ENCODE results near the gene SBNO1.
"Not testable (repeated sequence)": the region's sequence is repeated elsewhere in the genome, so short reads cannot be mapped to it uniquely, and the experiment has no call there.

The SBNO1 gene

DNA sequence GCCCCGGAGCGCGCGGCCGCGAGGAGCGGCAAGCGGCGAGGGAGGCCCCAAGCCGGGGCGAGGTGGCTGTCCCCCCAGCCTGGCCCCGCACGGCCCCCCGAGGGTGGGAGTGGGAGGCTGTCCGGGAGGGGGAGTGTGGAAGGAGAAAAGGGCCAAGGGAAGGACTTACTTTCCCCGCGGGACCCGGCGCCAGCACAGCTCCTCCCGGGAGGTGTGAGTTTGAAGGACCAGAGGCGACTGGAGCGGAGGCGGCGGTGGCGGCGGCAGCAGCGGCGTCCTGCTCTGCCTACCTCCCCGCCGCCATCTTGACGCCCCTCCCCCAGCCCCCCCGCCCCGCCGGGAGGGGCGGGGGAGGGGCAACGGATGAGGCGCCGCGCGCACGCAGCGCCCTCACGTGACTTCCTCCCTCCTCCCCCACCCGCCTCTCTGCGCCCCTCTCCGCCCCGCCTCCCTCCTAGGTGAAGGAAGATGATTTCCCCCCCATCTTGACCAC is at the start of gene SBNO1:
TSS of gene SBNO1 (minus strand) at position 316 of the 493 bp plus-strand sequence. CDS start 14,406 bp downstream, outside the sequence.
- DNase-seq, result peak; percentile 90

DNA sequence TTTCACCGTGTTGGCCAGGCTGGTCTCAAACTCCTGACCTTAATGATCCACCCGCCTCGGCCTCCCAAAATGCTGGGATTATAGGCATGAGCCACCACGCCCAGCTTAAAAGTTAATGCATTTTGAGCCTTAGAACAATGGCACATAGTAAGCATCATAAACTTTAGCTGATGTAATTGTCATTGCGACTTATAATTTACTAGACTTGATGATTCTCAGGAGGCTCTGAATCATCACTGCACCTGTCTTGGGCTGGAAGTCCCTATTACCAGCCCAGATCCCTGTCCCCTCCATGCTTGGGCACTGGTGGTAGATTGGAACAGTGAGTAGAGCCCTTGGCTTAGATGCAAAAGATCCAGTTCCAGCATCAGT is 45.4 kb upstream of the SBNO1 start:
- no peak for DNase-seq

DNA sequence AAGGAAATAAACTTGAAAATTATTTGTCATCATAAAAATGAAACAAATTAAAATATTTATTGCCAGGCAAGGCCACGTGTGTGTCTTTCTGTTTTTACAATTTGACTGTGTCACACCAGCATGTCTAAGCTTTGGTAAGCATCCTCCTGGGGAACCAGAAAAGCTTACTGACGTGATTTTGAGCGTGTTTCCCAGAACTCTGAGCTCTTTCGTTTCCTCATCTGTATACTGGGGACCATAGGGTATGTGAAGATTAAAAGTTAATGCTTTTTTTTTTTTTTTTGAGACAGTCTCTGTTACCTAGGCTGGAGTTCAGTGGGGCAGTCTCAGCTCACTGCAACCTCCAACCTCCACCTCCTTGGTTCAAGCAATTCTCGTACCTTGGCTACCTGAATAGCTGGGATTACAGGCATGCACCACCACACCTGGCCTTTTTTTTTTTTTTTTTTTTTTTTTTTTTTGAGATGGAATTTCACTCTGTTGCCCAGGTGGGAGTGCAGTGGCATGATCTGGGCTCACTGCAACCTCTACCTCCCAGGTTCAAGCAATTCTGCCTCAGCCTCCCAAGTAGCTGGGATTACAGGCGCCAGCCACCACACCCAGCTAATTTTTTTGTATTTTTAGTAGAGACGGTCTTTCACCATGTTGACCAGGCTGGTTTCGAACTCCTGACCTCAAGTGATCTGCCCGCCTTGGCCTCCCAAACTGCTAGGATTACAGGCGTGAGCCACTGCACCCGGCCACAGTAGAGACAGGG is 44.8 kb upstream of the SBNO1 start:
- not testable (repeated sequence) for DNase-seq

DNA sequence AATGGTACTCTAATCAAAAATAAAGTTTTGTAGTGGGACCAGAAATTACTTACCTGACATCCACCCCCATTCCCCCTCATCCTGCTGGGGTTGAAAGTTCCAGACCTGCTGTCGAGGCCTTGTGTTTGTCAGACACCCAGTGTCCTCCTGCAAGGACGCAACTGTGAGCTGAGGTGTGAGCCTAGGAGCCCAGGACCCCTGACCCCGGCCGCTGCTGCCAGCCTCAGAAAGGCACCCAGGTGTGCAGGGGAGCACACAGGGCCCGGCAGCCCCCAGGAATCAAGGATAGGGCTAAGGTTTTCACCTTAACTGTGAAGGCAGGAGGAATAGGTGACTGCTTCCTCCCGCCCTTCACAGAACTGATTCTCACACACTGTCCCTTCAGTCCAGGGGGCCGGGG is 44.0 kb upstream of the SBNO1 start:
- not testable (repeated sequence) for DNase-seq

GRCh38 chr12:123407934-123408333 is 43.3 kb upstream of the SBNO1 start:
- not testable (repeated sequence) for DNase-seq

DNA sequence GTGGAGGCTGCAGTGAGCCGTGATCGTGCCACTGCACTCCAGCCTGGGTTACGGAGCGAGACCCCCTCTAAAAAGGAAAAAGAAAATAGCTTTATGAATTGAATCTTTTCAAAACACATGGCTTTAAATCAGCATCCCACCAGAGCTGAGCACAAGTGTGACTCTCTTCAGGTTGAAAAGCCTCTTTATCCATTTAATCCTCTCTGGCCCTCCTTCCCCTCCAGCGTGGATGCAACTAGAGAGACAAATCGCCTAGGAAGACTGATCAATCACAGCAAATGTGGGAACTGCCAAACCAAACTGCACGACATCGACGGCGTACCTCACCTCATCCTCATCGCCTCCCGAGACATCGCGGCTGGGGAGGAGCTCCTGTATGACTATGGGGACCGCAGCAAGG is 42.6 kb upstream of the SBNO1 start:
- not testable (repeated sequence) for DNase-seq

- DNase-seq, result no peak
These were observed 39.9 kb upstream of the SBNO1 start for GRCh38 chr12:123404581-123404980.

DNA sequence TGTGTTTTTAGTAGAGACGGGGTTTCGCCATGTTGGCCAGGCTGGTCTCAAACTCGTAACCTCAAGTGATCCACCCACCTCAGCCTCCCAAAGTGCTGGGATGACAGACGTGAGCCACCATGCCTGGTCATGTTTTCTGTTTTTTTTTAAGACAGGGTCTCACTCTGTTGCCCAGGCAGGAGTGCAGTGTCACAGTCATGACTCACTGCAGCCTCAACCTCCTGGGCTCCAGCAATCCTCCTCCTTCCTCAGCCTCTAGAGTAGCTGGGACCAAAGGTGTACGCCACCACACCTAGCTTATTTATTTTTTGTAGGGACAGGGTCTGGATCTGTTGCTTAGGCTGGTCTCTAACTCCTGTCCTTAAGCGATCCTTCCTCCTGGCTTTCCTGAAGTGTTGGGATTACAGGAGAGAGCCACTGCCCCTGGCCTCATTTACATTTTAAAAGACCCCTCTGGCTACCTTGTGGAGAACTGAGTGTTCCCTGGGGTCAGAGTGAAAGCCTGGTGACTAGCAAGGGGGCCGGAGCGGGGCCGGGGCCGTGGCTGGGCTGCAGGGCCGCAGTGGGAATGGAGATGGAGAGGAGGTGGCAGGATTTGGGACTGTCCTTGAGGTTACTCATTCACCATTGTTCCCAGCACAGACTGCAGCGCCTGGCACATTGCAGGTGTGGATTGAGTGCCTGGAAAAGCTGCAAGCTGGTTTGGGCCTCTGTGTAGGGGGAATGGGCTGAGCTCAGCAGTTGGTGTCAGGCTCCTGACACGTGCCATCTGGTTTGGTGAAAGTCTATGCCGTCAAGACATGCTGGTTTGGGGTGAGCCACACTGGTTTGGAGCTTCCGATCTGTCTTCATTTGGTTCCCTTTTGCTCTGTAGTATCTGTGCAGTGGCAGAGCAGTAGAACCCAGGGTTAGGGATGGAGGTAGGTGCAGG is 37.4 kb upstream of the SBNO1 start:
- no peak for DNase-seq

DNA sequence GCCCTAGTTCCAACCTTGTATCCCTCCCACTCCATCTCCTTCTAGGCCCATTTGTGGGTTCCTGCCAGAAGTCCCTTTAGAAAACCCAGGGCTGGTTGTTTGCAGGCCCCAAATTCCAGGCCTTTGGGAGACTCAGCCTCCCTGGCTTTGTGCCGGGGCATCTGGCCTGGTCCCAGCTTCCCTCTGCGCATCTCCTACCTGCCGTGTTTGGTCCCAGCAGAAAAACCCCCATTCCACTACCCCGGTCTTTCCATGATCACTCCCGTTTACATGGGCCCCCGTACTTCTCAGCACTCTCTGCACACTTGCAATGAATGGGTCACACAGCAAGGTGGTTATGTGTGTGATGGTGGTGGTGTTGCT is 34.6 kb upstream of the SBNO1 start:
- no peak for DNase-seq

DNA sequence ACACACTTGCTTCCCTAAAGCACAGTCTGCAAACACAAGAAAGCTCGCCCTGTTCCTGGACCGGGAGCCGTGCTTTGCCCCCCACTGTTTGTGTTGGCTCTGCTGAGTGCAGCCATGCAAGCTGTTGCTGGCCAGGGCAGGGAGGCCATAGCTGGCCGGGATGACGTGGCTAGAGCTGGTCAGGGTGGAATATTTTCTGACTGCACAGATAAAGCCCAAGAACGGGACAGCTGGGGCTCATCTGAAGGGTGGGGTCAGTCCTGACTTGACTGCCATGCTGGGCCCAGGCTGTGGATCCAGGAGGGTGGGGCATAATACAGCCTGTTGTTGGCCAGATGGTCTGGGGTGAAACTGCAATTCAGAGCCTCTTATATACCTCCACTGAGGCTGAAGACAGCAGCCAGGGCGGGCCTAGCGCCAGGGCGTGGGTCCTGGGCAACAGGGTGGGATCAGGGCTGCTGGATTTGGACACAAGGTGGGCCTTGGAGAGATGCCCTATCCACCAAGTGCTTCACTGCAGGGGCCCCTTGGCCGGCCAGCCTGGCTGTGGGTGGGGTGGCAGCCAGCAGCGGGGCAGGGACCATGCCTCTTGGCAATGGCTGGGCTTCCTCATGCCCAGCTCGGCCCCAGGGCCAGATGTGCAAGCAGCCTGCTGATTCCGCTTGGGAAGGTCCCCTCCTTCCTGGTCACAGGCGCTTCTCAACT is 34.1 kb upstream of the SBNO1 start:
- DNase-seq, result no peak

- DNase-seq, result no peak
These were observed 33.5 kb upstream of the SBNO1 start for GRCh38 chr12:123398177-123398549.

DNA sequence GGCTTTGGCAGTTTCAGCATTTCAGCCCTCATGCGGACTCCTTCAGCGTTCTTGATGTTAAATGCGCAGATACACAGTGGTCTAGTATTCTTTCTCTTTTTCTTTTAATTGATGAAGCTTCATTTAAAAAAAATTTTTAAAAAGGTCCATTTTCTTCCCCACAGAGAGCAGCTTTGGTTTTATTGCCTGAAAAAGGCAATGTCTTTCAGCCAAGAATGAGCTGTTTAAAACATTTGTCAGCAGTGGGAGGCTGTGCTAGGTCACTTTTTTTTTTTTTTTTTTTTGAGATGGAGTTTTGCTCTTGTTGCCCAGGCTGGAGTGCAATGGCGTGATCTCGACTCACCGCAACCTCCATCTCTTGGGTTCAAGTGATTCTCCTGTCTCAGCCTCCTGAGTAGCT is 32.8 kb upstream of the SBNO1 start:
- no peak for DNase-seq

DNA sequence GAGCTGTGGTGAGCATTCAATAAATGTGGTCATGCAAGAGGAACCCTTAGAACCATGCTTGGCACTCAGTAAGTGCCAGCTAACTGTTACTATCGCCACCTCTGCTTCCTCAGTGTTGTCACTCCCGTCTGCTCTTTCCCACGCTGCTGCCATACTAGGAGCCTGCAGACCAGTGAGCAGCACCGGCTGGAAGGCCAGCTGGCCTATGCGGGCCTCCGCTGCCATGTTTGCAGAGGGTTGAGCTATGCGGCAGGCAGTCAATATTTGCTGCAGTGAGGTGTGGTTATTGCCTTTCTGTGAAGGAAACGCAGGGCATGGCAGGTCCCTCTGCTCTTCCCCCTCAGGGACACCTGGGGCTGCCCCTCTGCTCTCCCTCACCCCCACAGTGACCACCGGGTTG is 32.3 kb upstream of the SBNO1 start:
- DNase-seq, result no peak

- DNase-seq, result no peak
These were observed 31.9 kb upstream of the SBNO1 start for GRCh38 chr12:123396543-123396942.

GRCh38 chr12:123395236-123395635 is 30.6 kb upstream of the SBNO1 start:
- DNase-seq, result no peak

- no peak for DNase-seq
These were observed 29.1 kb upstream of the SBNO1 start for GRCh38 chr12:123393747-123394146.

DNA sequence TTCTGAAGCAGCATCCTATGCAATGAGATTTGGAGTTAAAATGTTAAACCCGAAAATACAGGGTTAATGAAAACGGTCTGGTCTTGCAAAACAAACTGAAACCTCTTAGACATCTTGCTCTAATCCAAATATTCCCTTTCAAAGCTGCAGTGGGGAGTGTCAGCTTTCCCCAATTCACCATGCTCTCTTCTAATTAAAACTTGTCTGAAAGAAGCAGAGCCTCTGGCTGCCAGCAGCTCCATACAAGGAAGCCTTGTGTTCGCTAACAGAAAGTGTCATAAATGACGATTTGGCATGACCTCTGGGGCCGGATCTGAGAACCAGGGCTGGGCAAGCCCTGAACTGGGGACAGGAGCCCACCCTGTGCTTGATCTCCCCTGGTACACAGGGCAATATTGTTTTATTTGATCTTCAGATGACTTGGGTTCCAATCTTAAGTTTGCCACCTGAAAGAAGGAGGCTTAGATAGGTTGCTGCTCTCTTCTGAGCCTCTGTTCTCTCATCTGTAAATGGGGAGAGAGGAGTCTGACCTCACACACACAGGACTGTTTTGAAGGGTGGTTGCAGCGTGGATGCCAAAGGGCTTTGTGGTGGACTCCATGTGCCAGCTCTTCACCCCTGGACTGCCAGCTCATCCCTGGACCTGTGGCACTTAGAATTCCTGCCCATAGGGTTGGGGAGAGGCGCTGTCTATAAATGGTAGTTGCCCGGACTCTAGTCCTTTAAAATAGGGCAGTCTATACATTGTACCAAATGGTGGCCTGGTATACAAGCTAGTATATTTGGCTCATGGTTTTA is 27.1 kb upstream of the SBNO1 start:
- no peak for DNase-seq

DNA sequence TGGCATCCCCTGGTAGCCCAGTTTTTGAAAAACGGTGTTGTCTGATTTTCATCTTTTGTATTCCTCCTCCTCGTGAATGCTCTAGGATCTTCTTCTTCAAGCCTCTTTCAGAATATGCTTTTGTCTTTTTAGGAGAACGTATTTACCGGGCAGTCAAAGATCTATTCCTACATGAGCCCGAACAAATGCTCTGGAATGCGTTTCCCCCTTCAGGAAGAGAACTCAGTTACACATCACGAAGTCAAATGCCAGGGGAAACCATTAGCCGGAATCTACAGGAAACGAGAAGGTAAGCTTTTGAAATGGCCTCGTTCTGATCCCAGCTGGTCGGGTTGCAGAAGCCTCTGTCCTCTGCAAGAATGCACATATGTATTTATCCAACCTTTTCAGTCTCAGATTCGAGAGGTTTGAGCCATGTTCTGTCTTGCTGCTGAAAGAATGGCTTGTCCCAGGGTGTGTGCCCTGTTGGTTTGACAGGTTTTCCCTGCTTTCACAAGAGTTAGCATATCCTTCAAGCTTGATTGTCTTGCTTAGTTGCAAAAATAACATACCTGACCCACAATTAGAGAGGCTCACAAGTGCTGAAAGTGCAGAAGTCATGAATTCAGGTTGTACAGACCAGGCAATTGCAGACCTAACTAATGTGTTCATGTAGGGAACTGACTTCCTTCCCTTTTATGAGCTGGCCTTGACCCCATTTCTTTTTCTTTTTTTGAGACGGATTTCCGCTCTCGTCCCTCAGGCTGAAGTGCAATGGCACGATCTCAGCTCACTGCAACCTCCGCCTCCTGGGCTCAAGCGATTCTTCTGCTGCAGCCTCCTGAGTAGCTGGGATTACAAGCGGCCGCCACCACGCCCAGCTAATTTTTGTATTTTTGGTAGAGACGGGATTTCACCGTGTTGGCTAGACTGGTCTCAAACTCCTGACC is 26.1 kb upstream of the SBNO1 start:
- DNase-seq, result no peak

GRCh38 chr12:123389560-123390351 is 25.1 kb upstream of the SBNO1 start:
- no peak for DNase-seq

DNA sequence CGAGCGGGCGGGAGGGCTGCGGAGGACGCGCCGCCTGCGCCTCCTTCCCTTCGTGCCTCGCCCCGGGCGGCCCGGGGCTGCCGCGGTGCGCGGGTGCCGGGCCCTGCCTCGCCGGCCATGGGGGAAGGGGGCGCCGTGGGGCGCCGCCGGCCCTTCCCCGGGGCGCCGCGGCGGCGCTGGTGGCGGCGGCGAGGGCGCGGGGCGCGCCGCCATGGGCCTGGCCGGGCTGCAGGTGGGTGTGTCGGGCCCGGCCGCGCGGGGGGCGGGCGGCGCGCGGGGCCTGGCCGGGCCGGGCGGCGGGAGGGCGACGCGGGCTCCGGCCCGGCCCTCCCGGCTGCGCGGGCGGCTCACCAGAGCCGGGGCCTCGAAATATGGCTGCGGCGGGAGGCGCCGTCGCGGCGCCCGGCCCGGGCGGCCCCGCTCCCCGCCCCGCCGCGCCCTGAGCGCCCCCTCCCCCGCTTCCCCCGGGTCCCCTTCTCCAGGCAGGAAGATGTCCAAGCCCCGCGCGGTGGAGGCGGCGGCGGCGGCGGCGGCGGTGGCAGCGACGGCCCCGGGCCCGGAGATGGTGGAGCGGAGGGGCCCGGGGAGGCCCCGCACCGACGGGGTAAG is 24.4 kb upstream of the SBNO1 start:
- no peak for DNase-seq
